GM18873 (cell line): ENCODE results near the gene CDIPT.
"Not testable (repeated sequence)": the region's sequence is repeated elsewhere in the genome, so short reads cannot be mapped to it uniquely, and the experiment has no call there.

Experiments used
- ATAC-seq: cut with Tn5 transposase; IDR thresholded peaks from one replicate; pipeline ENCODE4 v1.9.1; 2021; ENCODE audit warnings: mild to moderate bottlenecking, moderate library complexity, moderate number of reproducible peaks; ENCODE audit not compliant: unreplicated experiment, low FRiP score

Gene CDIPT

GRCh38 chr16:29897333-29897732, 34.3 kb upstream of the CDIPT start:
- no peak for ATAC-seq

GRCh38 chr16:29896841-29897240, 33.8 kb upstream of the CDIPT start:
- no peak for ATAC-seq

- ATAC-seq: no peak
Observed at GRCh38 chr16:29894352-29894751, 31.3 kb upstream of the CDIPT start.

- ATAC-seq: no peak
Observed at GRCh38 chr16:29893553-29893952, 30.5 kb upstream of the CDIPT start.

GRCh38 chr16:29892458-29892813, 29.4 kb upstream of the CDIPT start:
- ATAC-seq: no peak

- no peak for ATAC-seq
Observed at GRCh38 chr16:29891525-29892457, 28.8 kb upstream of the CDIPT start.

GRCh38 chr16:29889372-29889771, 26.3 kb upstream of the CDIPT start:
- not testable (repeated sequence) for ATAC-seq

- no peak for ATAC-seq
Observed at GRCh38 chr16:29883987-29884386, 21.0 kb upstream of the CDIPT start.

- no peak for ATAC-seq
Observed at GRCh38 chr16:29881050-29881449, 18.0 kb upstream of the CDIPT start.

- ATAC-seq: no peak
Observed at GRCh38 chr16:29878172-29878571, 15.1 kb upstream of the CDIPT start.

- ATAC-seq: no peak
Observed at GRCh38 chr16:29877266-29877961, 14.4 kb upstream of the CDIPT start.

GRCh38 chr16:29876594-29877249, 13.7 kb upstream of the CDIPT start:
- no peak for ATAC-seq

GRCh38 chr16:29876217-29876593, 13.2 kb upstream of the CDIPT start:
- ATAC-seq: no peak

GRCh38 chr16:29875206-29875605, 12.2 kb upstream of the CDIPT start:
- no peak for ATAC-seq

GRCh38 chr16:29873319-29873718, 10.3 kb upstream of the CDIPT start:
- ATAC-seq: no peak

GRCh38 chr16:29871822-29872546, 9.0 kb upstream of the CDIPT start:
- no peak for ATAC-seq

- ATAC-seq: not testable (repeated sequence)
Observed at GRCh38 chr16:29869067-29869466, 6.0 kb upstream of the CDIPT start.

GRCh38 chr16:29868396-29869009, 5.5 kb upstream of the CDIPT start:
- ATAC-seq: no peak

- ATAC-seq: no peak
Observed at GRCh38 chr16:29864205-29864604, 1.2 kb upstream of the CDIPT start.

- ATAC-seq: no peak
Observed at GRCh38 chr16:29863669-29863984, 601 bp upstream of the CDIPT start.
